PC-3 (cell line): ENCODE measurements around the gene BAIAP3.

Experiments used
- CTCF ChIP-seq: fragments of 300-600 bp; sonication (generic); conservative IDR thresholded peaks from 2 replicates; pipeline ENCODE4 v1.5.1; 2017; ENCODE audit warnings: antibody characterized with exemption, low read depth, mild to moderate bottlenecking, low read length
- EZH2 ChIP-seq: fragments of 300-600 bp; sonication (generic); IDR thresholded peaks from one replicate; pipeline ENCODE4 v1.6.1; 2017; ENCODE audit warnings: antibody characterized with exemption, mild to moderate bottlenecking, low read length; ENCODE audit not compliant: unreplicated experiment
- EZH2phosphoT487 ChIP-seq: fragments of 300-600 bp; sonication (generic); IDR thresholded peaks from 2 replicates; pipeline ENCODE4 v1.6.1; 2018; ENCODE audit warnings: mild to moderate bottlenecking, antibody characterized with exemption, low read length, borderline replicate concordance

- no peak for TF ChIP-seq CTCF
- TF ChIP-seq EZH2: no peak
- no peak for TF ChIP-seq EZH2phosphoT487
These were observed 34.2 kb downstream of the BAIAP3 start for GRCh38 chr16:1367486-1368174.
